ENCODE measurements around the gene OR1B1.

DNA sequence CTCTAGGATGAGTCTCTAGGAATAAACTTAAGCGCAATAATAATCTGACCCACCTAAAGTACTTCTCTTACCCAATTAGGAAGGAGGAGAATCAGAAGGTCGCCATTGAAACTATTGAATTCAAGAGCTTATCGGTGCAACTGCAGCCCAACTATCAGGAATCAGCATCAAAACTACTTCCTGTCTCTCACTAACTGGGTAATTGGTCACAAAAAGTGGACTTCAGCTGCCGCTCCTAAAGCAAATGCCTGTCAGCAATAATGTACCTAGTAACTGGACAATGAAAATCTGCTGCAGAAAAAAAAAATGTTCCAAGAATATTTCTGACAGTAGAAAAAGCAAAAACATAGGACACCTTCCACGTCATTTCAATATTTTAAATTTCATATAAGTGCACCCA, 77.6 kb downstream of the OR1B1 start:
- TF ChIP-seq, protein P1, sequence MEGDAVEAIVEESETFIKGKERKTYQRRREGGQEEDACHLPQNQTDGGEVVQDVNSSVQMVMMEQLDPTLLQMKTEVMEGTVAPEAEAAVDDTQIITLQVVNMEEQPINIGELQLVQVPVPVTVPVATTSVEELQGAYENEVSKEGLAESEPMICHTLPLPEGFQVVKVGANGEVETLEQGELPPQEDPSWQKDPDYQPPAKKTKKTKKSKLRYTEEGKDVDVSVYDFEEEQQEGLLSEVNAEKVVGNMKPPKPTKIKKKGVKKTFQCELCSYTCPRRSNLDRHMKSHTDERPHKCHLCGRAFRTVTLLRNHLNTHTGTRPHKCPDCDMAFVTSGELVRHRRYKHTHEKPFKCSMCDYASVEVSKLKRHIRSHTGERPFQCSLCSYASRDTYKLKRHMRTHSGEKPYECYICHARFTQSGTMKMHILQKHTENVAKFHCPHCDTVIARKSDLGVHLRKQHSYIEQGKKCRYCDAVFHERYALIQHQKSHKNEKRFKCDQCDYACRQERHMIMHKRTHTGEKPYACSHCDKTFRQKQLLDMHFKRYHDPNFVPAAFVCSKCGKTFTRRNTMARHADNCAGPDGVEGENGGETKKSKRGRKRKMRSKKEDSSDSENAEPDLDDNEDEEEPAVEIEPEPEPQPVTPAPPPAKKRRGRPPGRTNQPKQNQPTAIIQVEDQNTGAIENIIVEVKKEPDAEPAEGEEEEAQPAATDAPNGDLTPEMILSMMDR (IDR thresholded peaks at IDR 0.05; ENCODE audit: poor library complexity): no peak
- no peak for TF ChIP-seq EZH2 (IDR thresholded peaks at IDR 0.05; ENCODE audit: borderline replicate concordance)

Data from hepatocyte (in vitro differentiated cells).